Osteocyte (in vitro differentiated cells): ENCODE results near the gene DDTL. TPM values are rescaled to one million over a fixed set of nuclear protein-coding genes. Genes with fewer than 3 reads are reported as not detected.
"Not testable (repeated sequence)": the region's sequence is repeated elsewhere in the genome, so short reads cannot be mapped to it uniquely, and the experiment has no call there.

Experiments
- DNase-seq: peaks from one replicate; pipeline ENCODE4 v3.0.0; 2021; ENCODE audit warnings: mixed read lengths; ENCODE audit not compliant: unreplicated experiment; ENCODE audit errors: extremely low spot score
- H3K27ac Mint-ChIP-seq: one replicate; pipeline ENCODE4 v1.8.0; 2021; ENCODE audit warnings: mild to moderate bottlenecking, mixed read lengths; ENCODE audit not compliant: unreplicated experiment
- H3K27me3 Mint-ChIP-seq: one replicate; pipeline ENCODE4 v1.8.0; 2021; ENCODE audit warnings: mixed read lengths; ENCODE audit not compliant: unreplicated experiment
- H3K36me3 Mint-ChIP-seq: one replicate; pipeline ENCODE4 v1.8.0; 2021; ENCODE audit warnings: mixed read lengths; ENCODE audit not compliant: unreplicated experiment
- H3K4me1 Mint-ChIP-seq: one replicate; pipeline ENCODE4 v1.8.0; 2021; ENCODE audit warnings: mixed read lengths; ENCODE audit not compliant: unreplicated experiment
- H3K4me3 Mint-ChIP-seq: one replicate; pipeline ENCODE4 v1.8.0; 2021; ENCODE audit warnings: mild to moderate bottlenecking, moderate library complexity, mixed read lengths; ENCODE audit not compliant: unreplicated experiment
- H3K9me3 Mint-ChIP-seq: one replicate; pipeline ENCODE4 v1.8.0; 2021; ENCODE audit warnings: mixed read lengths; ENCODE audit not compliant: unreplicated experiment
- CTCF ChIP-seq: fragments of 200-600 bp; sonication (generic); IDR thresholded peaks from 2 replicates; pipeline ENCODE4 v1.5.0; 2021; ENCODE audit warnings: antibody characterized with exemption, mild to moderate bottlenecking, moderate library complexity
- total RNA-seq: library from RNA; stranded (reverse); gene quantifications from 2 replicates; pipeline ENCODE4 v1.2.1, GENCODE V29; 2021

Gene DDTL
- total RNA-seq, 1 donor from 2014 or later, result not detected

DNA sequence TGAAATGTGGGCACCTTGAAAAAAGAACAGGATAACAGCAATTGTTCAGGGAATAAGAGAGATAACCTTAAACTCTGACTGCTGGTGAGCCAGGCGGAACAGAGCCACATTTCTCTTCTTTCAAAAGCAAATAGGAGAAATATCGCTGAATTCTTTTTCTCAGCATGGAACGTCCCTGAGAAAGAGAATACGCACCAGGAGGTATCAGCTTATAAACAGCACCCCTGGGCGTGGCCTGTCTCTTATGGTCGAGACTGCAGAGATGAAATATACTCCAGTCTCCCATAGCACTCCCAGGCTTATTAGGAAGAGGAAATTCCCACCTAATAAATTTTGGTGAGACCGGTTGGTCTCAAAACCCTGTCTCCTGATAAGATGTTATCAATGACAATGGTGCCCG lies 10.8 kb upstream of the DDTL start:
- DNase-seq, H3K27ac Mint-ChIP-seq, H3K9me3 Mint-ChIP-seq, H3K4me1 Mint-ChIP-seq, H3K27me3 Mint-ChIP-seq, H3K4me3 Mint-ChIP-seq, H3K36me3 Mint-ChIP-seq: not testable (repeated sequence)

- peak; percentile 87 for DNase-seq
- not testable (repeated sequence) for H3K27me3 Mint-ChIP-seq, H3K27ac Mint-ChIP-seq, H3K4me3 Mint-ChIP-seq, H3K36me3 Mint-ChIP-seq, H3K4me1 Mint-ChIP-seq, H3K9me3 Mint-ChIP-seq
- peak; percentile 82 for TF ChIP-seq CTCF
Measured at GRCh38 chr22:23956301-23956900, 10.3 kb upstream of the DDTL start.

GRCh38 chr22:23961084-23961771 lies 5.5 kb upstream of the DDTL start, which contains the start of gene GSTT2B:
TSS of gene GSTT2B (minus strand) at chr22:23961195. CDS start at chr22:23961131, 64 bp downstream.
- not testable (repeated sequence) for H3K27me3 Mint-ChIP-seq, H3K27ac Mint-ChIP-seq, H3K4me3 Mint-ChIP-seq, DNase-seq, H3K36me3 Mint-ChIP-seq, H3K4me1 Mint-ChIP-seq, H3K9me3 Mint-ChIP-seq

- H3K36me3 Mint-ChIP-seq, result peaks cover 11% of the 10 kb centered on the region
- not testable (repeated sequence) for H3K9me3 Mint-ChIP-seq
Measured at GRCh38 chr22:23966094-23966493, 594 bp upstream of the DDTL start.

DNA sequence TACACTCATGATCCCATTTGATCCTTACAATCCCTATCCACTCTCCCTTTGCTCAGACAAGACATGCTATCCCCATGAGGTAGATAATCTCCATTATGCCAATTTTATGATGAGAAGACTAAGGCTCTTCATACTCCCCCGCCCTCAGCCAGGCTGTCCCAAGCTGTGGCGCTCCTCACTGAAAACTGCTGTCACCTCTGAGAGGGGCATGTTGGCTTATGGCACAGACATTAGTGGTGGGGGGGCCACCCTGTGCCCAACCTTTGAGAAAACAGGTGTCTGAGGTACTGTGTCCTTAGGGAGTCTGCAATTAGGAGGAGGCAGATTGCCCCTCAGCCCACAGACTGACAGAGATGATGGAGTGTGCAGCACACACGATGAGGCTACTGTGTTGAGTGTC lies 2.4 kb downstream of the DDTL start:
- DNase-seq, result no peak
- Mint-ChIP-seq H3K4me1 (peaks cover 2% of the 10 kb centered on the region), H3K27me3 (no peaks in the 10 kb centered on the region), H3K4me3 (no peak overlapping the region), H3K36me3 (peaks cover 17% of the 10 kb centered on the region), H3K9me3 (no peaks in the 10 kb centered on the region), H3K27ac (no peak overlapping the region)
- no peak for TF ChIP-seq CTCF

More at GRCh38 chr22:23966094-23966493, 594 bp upstream of the DDTL start:
- not testable (repeated sequence) for H3K4me1 Mint-ChIP-seq, H3K27ac Mint-ChIP-seq, DNase-seq, H3K27me3 Mint-ChIP-seq, H3K4me3 Mint-ChIP-seq

- no peak overlapping the region for H3K4me3 Mint-ChIP-seq
Measured at GRCh38 chr22:23970201-23970641, 3.5 kb downstream of the DDTL start.

More at GRCh38 chr22:23970201-23970641, 3.5 kb downstream of the DDTL start:
- Mint-ChIP-seq H3K9me3 (no peaks in the 10 kb centered on the region), H3K27ac (no peak overlapping the region), H3K4me1 (peaks cover 2% of the 10 kb centered on the region), H3K36me3 (peaks cover 17% of the 10 kb centered on the region), H3K27me3 (no peaks in the 10 kb centered on the region)
- no peak for DNase-seq
- no peak for TF ChIP-seq CTCF
